Left renal cortex interstitium (tissue), 4 donors: Measurements from ENCODE around the gene SEC24C. TPM values are rescaled to one million over a fixed set of nuclear protein-coding genes. Genes with fewer than 3 reads are reported as not detected.
"Not testable (repeated sequence)": the region's sequence is repeated elsewhere in the genome, so short reads cannot be mapped to it uniquely, and the experiment has no call there.

Experiments
- DNase-seq, 4 donors: peaks; one replicate each; pipeline ENCODE4 v3.0.0-alpha.2; 2013; ENCODE audit warnings: low read depth in 4 of 4, low spot score in 2 of 4, missing footprints in 1 of 4
- polyA plus RNA-seq, 4 donors: library from polyadenylated mRNA; unstranded; fragments of 120-200 nt; gene quantifications; one replicate each; pipeline ENCODE4 v1.2.1, GENCODE V29; 2013; ENCODE audit not compliant: insufficient read length in 4 of 4

The SEC24C gene
- polyA plus RNA-seq, 4 donors, result 62.9 to 74.1 (median 66.2) TPM

DNA sequence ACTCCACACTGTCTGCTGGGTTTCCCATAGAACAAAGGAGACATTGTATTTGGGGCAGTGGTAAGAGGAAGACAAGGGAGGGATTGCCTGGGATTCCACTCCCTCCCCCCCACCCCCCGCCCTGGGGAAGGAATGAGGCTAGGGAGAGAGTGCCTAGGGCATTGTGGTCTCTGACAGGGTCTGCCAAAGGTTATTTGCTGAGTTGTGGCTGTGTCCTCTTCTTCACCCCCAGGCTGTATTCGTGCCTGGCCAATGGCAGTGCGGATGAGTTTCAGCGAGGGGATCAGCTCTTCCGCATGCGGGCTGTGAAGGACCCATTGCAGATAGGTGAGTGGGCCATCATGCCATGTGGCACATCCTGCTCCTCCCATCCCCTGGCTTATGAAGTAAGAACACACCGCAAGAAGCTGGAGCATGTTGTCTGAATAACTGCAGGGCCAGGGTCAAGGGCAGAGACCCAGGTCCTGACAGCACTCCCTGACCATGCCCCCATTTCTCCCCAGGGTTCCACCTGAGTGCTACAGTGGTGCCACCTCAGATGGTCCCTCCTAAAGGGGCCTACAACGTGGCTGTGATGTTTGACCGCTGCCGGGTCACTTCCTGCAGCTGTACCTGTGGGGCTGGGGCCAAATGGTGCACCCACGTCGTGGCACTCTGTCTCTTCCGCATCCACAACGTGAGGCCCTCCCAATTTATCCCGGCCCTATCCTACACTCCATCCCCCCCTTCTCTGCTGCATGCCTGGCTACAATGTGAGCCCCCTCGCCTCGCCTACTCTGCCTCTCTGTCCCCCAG, 44.9 kb downstream of the SEC24C start:
- DNase-seq, result no peak

GRCh38 chr10:73789659-73790055, 45.5 kb downstream of the SEC24C start:
- DNase-seq, result no peak

GRCh38 chr10:73790886-73791625, 46.9 kb downstream of the SEC24C start:
- DNase-seq, result no peak

DNA sequence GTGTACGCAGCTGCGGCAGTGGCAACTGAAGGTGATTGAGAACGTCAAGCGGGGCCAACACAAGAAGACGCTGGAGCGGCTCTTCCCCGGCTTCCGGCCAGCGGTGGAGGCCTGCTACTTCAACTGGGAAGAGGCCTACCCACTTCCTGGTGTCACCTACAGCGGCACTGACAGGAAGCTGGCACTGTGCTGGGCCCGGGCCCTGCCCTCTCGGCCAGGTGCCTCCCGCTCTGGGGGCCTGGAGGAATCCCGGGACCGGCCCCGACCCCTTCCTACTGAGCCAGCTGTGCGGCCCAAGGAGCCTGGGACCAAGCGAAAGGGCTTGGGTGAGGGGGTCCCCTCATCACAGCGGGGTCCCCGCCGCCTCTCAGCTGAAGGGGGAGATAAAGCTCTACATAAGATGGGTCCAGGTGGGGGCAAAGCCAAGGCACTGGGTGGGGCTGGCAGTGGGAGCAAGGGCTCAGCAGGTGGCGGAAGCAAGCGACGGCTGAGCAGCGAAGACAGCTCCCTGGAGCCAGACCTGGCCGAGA, 47.8 kb downstream of the SEC24C start:
- no peak for DNase-seq

- DNase-seq, result no peak
Observed at GRCh38 chr10:73793456-73793855, 49.3 kb downstream of the SEC24C start.

DNA sequence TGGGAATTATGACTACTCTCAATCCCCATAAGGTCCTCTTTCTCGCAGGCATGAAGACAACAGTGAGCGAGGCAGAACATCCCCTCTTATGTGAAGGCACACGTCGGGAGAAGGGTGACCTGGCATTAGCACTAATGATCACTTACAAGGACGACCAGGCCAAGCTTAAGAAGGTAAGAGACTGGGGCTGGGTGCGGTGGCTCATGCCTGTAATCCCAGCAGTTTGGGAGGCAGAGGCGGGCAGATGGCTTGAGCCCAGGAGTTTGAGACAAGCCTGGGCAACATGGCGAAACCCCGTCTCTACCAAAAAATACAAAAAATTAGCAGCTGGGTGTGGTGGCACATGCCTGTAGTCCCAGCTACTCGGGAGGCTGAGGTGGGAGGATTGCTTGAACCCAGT, 51.3 kb downstream of the SEC24C start:
- not testable (repeated sequence) for DNase-seq

GRCh38 chr10:73796035-73796434, 51.9 kb downstream of the SEC24C start:
- not testable (repeated sequence) for DNase-seq

DNA sequence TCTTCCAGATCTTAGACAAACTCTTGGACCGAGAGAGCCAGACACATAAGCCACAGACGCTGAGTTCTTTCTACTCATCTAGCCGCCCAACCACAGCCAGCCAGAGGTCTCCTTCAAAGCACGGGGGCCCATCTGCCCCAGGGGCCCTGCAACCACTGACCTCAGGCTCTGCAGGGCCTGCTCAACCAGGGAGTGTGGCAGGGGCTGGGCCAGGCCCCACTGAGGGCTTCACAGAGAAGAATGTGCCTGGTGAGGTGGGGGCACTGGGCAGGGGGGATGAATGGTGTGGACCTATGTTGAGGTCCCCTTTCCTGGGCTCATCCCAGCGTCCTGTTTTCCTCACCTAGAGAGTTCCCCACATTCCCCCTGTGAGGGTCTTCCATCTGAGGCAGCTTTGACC, 52.6 kb downstream of the SEC24C start:
- DNase-seq, result no peak

- no peak for DNase-seq
Observed at GRCh38 chr10:73797324-73798025, 53.3 kb downstream of the SEC24C start.

DNA sequence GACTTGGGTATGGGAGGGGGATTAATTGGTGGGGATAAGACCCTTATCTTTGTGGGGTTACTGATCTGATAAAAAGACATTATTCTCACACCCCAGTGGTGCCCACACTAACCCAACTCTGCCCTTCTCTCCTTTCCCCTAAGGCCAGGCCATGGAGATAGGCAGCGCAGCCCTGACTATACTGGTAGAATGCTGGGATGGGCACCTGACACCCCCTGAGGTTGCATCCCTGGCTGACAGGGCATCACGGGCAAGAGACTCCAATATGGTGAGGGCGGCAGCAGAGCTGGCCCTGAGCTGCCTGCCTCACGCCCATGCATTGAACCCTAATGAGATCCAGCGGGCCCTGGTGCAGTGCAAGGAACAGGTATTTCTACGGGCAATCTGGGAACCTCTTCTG, 53.9 kb downstream of the SEC24C start:
- DNase-seq, result no peak

- no peak for DNase-seq
Observed at GRCh38 chr10:73798927-73799560, 54.9 kb downstream of the SEC24C start.

- DNase-seq, result no peak
Observed at GRCh38 chr10:73799899-73800559, 55.9 kb downstream of the SEC24C start.

- no peak for DNase-seq
Observed at GRCh38 chr10:73800560-73801252, 56.5 kb downstream of the SEC24C start.

DNA sequence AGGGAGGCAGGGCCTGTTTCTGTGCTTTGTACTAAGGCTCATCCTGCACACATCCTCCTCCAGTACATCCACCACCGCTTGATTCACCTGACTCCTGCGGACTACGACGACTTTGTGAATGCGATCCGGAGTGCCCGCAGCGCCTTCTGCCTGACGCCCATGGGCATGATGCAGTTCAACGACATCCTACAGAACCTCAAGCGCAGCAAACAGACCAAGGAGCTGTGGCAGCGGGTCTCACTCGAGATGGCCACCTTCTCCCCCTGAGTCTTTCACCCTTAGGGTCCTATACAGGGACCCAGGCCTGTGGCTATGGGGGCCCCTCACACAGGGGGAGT, 57.0 kb downstream of the SEC24C start:
- no peak for DNase-seq

DNA sequence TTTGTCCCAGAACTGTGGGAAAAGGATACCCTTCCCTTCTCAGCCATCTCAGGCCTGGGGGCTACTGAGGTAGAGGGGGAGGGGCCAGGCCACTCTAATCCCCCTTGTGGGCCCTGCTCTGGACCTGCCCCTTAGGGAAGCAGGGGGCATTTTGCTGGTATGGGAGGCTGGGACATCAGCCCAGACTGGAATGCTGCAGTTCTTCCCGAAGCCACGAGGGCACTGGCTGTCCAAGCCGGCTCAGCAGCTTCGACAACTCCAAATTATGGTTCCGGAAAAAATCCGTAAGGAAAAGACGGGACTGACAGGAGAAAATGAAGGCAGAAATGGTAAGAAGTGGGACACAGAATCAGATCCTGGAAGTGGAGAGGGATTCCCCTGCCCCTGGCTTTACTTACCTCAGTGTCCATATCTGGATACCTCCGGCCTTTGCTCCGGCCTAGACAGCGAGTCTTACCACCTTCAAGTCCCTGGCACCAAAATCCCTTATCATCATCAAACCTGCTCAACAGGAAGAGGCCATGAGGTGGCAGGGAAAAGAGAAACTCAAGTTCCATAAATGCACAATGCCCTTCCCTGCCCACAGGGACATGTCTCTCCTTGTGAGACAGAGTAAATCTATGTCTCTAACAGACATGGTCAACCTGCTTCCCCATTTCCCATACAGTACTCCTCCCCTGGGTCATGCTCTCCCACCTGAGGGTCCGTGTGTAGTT, 58.3 kb downstream of the SEC24C start:
- DNase-seq, result no peak

DNA sequence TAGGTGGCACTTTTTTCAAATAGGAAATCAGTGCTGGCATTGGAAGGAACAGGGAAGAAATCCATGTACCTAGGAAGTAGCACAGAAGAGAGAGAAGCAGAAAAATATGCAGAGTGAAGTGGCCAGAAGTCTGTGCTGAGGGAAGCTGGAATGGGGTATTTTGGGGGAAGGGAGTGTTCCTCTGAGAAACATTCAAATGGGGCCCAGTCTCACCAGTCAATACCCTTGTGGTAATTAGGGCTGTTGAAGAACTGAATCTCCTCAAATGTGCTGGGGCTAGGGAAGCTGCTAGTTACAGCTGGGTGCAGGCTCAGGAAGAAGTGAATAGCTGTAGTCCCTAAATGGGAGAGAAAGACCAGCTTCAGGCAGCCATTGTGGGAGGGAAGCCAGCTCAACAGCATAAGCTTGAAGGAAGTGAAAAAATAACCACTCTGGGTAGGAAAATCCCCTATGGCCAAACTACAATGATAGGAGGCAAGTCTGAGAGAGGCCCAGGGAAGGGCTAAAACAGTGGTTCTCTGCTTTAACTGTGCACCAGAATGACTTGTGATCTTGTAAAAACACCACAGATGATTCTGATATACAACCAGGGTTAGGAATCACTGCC, 59.6 kb downstream of the SEC24C start:
- no peak for DNase-seq

DNA sequence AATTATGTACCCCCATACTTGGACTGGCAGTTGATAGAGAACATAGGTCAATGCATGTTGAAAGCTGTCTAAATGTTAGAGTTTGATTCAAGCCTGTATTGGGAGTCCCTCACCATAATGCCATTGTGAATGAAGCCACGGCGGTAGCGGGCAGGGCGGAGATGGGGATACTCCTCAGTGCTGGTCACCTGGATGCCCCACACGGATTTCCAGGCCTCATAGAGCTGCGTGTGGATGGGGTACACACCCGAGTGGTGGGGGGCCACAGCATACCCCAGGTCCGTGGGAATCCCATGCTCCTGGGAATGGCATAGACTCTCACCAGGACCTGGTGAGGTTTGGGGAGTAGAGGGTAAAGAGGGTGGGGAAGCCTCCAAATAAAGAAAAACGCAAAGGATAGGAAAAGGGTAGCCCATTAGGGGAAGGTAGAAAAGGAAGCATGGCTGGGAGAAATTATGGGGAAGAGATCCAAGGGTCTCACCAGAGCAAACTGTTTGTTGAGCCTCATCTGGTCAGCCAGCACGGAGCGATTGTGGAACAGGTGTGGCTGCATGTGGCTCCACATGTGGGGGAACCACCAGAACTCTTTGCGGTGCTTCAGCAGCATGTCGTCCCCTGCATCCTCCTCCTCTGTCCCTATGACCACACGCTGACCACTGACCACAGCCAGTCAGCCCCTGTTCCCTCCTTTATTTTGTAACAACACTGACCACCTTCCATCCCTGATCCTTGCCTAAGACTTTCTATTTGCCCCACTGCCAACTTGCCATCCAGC, 62.2 kb downstream of the SEC24C start:
- no peak for DNase-seq

GRCh38 chr10:73807471-73807870, 63.3 kb downstream of the SEC24C start:
- DNase-seq, result no peak
